Measurements from ENCODE around the gene IL1F10.

Gene IL1F10

GRCh38 chr2:113114224-113114945, 46.6 kb downstream of the IL1F10 start:
- no peak for DNase-seq

GRCh38 chr2:113114996-113115395, 47.2 kb downstream of the IL1F10 start:
- no peak for DNase-seq

- DNase-seq, result no peak
Measured at GRCh38 chr2:113116100-113116958, 48.6 kb downstream of the IL1F10 start.

DNA sequence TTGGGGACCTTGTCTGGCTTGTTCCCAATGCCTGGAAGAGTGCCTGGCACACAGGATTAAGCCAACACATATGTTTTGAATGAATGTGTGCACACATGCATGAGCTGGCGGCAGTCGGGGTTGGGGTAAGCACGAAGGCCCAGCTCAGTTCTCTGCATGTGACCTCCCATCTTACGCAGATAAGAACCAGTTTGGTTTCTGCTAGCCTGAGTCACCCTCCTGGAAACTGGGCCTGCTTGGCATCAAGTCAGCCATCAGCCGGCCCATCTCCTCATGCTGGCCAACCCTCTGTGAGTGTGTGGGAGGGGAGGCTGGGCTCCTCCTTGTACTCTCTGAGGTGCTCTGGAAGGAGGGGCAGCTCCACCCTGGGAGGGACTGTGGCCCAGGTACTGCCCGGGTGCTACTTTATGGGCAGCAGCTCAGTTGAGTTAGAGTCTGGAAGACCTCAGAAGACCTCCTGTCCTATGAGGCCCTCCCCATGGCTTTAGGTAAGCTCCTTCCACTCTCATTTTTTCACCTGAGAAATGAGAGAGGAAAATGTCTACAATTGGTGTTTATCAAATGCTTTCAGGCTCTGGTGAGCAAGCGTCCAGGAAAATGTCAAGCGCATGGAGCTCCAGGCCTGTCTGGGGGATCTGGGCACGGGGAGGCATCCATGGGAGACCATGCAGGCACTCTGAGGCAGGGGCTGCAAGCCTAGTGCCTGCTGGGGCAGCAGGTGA, 49.9 kb downstream of the IL1F10 start:
- DNase-seq, result no peak

DNA sequence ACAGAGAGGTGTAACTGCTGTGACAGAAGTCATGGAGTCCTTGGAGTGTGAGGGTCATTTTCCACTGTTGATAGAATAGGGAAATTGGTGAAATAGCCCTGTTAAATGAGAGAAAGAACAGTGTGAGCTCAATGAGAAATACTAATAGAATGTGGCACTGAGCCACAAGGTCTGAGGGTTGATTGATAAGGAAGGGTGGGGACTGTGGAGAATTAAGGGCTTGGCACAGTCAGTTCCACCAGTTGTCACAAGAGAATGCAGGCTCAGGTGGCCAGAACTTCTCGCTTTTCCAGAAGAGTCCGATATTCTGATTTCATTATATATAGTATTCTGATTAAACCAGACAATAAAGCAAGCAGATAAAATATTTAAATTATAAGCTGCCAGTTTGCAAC, 50.5 kb downstream of the IL1F10 start:
- DNase-seq, result no peak

DNA sequence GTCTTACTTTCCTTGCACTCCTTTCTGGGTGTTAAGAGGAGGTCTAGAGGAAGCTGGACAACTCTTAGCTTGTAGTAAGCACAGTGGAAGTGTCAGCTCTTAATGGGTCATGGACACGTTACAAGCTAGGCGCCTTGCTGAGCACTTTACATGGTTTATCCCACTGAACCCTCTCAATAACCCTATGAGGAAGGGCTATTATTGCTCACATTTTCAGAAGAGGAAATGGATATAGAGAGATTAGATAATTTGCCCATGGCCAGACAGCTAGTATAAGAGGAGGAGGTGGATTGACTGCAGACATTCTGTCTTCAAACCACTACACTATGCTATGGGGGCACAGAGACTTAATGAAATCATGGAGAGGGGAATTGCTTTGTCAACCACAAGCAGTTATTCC, 51.3 kb downstream of the IL1F10 start:
- DNase-seq, result no peak

DNA sequence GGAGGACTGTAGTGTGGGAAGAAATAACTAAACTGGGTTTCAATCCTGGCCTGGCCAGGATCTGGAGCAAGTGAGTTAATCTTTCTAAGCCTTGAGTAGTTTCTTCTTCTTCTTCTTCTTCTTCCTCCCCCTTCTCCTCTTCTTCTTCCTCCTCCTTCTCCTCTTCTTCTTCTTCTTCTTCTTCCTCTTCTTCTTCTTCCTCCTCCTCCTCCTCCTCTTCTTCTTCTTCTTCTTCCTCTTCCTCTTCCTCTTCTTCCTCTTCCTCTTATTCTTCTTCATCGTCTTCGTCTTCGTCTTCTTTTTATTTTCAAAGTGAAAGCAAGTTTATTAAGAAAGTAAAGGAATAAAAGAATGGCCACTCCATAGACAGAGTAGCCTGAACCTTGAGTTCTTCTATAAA, 53.1 kb downstream of the IL1F10 start:
- no peak for DNase-seq

- no peak for DNase-seq
Measured at GRCh38 chr2:113122364-113122763, 54.6 kb downstream of the IL1F10 start.

DNA sequence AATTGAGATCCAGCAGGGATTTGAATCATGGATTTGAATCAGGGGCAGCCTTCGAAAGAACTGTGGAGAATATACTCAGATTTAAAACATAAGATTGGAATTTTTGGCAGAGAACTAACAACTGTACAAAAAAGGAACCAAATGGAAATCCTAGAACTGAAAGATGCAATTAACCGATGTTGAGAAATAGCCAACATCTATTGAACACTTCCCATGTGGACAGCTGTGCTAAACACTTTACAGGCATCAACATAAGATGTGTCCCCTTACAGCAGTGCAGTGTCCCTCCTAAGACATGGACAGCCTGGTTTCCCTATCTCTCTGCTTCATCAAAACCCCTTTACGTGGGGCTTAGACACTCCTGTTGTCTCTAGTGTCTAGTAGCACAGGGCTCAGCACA, 56.0 kb downstream of the IL1F10 start:
- DNase-seq, result no peak

- DNase-seq, result no peak
Measured at GRCh38 chr2:113124181-113124961, 56.6 kb downstream of the IL1F10 start.
